CD4-positive, alpha-beta T cell treated with Interleukin-21 for 1 hour (primary cell): ENCODE measurements around the gene MAPK12.
A peak's percentile ranks its signal among the peaks of the same experiment; 100 is the strongest.
"Not testable (repeated sequence)": the region's sequence is repeated elsewhere in the genome, so short reads cannot be mapped to it uniquely, and the experiment has no call there.

Experiments used
- DNase-seq: peaks from one replicate; pipeline ENCODE4 v3.0.0-alpha.2; 2020

MAPK12 gene

GRCh38 chr22:50209893-50210292 lies 51.6 kb downstream of the MAPK12 start:
- DNase-seq: peak; percentile 72

DNA sequence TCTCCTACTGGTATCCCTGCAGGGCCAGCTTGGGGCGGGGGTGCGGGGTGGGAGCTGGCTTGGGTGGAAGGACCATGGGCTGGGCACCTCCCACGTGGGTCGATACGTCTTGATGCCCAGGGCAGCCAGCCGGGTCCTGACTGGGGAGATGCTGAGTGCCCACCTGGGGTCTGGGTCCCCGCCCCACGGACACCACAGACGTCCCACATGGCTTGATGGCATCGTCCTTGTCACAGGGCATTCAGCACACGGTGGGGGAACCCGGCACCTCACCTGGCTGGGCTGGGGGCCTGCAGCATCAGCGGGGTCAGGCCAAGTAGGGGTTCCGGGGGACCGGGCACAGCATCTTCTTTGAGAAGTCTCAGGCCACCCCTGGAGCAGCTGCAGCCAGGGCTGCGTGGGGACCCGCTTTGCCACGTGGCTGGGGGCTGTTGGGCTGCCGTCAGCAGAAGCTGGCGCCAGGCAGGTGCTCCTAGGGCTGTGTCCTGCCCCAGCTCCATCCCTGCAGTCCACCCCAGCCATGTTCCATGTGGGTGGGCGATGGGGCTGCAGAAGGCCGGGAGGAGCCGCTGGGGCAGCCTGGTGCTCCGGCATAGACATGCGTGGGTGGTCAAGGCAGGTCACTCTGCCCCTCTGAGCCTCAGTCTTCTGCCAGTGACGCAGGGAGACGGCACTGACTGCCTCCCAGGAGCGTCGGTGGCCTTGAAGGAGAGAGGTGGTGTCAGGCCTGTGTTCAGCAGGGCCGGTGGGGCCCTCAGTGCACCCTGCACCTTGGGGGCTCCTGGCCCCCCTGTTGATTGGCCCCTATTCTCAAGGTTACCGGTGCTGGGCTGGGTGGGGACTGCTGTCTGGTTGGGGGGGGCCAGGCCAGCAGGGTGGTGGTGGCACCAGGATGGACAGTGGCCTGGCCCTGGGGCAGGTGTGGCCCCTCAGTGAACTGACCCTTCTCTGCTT lies 52.3 kb downstream of the MAPK12 start:
- DNase-seq: no peak

DNA sequence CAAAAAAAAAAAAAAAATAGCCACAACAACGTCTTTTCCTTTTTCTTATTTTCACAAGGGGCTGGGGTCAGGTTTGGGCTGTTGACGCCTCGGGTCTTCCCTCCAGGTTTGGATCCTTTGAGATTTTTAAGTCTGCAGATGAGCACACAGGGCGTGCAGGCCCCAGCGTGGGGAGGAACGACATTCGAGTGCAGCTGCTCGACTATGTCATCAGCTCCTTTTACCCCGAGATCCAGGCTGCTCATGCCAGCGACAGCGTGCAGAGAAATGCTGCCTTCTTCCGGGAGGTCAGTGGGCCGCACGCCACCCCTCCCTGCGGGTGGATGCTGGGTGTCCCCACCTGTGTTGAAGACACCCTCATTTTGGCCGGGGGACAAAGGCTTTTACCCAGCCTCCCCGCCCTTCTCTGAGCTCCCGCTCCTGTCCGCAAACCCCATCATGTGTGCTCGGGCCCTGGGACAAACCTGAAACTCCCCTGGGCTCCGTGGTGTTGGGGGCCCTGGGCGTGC lies 53.0 kb downstream of the MAPK12 start:
- DNase-seq: no peak

- no peak for DNase-seq
These were observed 53.9 kb downstream of the MAPK12 start for GRCh38 chr22:50207383-50208140.

- DNase-seq: no peak
These were observed 54.9 kb downstream of the MAPK12 start for GRCh38 chr22:50206599-50206998.

DNA sequence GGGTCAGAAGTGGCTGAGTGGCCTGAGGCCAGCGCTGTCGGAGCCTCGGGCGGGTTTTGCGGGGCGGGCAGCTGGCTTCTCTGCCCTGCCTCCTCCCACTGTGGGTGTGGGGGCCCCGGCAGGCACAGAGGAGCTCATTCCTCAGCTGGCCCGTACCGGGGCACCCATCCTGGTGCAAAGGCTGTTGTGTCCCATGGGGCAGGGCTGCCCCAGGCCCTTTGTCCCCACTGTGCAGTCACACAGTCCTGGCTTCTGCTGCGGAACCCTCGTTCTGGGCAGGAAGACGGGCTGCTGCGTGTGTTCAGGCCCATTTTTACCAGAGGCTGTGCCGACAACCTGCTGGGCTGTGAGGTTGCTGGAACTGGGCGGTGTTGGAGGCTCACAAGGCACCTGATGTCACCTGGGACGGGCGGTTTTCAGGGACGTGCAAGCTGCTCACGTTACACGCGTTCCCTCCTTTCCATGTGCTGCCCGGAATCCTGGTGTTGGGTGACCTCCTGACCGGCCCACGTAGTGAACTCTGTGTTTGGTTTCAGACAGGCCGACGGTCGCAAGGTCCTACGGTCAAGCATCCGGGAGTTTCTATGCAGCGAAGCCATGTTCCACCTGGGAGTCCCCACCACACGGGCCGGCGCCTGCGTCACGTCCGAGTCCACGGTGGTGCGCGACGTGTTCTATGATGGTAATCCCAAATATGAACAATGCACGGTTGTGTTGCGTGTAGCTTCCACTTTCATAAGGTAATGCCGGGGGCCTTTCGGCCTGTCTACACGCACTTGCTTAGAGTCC lies 55.5 kb downstream of the MAPK12 start:
- DNase-seq: no peak

DNA sequence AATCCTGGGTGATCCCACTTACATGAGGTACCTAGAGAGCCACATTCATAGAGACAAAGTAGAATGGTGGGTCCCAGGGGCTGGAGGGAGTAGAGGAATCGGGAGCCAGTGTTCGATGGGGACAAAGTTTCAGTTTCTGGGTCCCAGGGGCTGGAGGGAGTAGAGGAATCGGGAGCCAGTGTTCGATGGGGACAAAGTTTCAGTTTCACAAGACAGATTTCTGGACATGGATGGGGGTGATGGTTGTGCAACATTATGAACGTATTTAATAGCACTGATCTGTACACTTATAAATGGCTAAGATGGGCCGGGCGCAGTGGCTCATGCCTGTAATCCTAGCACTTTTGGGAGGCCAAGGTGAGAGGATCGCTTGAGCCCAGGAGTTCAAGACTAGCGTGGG lies 56.5 kb downstream of the MAPK12 start:
- not testable (repeated sequence) for DNase-seq

- DNase-seq: no peak
These were observed 56.9 kb downstream of the MAPK12 start for GRCh38 chr22:50204571-50204970.

- DNase-seq: no peak
These were observed 58.2 kb downstream of the MAPK12 start for GRCh38 chr22:50203288-50203687.
